ENCODE data around the gene RGS9BP. TPM values are rescaled to one million over a fixed set of nuclear protein-coding genes. Genes with fewer than 3 reads are reported as not detected.
"Not testable (repeated sequence)": the region's sequence is repeated elsewhere in the genome, so short reads cannot be mapped to it uniquely, and the experiment has no call there.

RGS9BP gene
- total RNA-seq, 1 donor from 2014 or later = not detected

- H3K4me3 Mint-ChIP-seq = no peak overlapping the region
- peaks cover 4% of the 10 kb centered on the region for H3K4me1 Mint-ChIP-seq
- no peaks in the 10 kb centered on the region for H3K27me3 Mint-ChIP-seq (ENCODE audit: low read depth)
- H3K9me3 Mint-ChIP-seq = peaks cover 8% of the 10 kb centered on the region
- peaks cover 63% of the 10 kb centered on the region for H3K36me3 Mint-ChIP-seq (ENCODE audit: low read depth)
- no peak overlapping the region for H3K27ac Mint-ChIP-seq (ENCODE audit: unreplicated experiment)
- DNase-seq (ENCODE audit: low read depth, low spot score) = no peak
- no peak for TF ChIP-seq CTCF (conservative IDR thresholded peaks at IDR 0.05)
Measured at GRCh38 chr19:32702010-32702409, 26.4 kb downstream of the RGS9BP start.

- H3K27me3 Mint-ChIP-seq (ENCODE audit: low read depth); H3K9me3 Mint-ChIP-seq; DNase-seq (ENCODE audit: low read depth, low spot score); H3K4me1 Mint-ChIP-seq; H3K4me3 Mint-ChIP-seq; H3K27ac Mint-ChIP-seq (ENCODE audit: unreplicated experiment): not testable (repeated sequence)
- peaks cover 58% of the 10 kb centered on the region for H3K36me3 Mint-ChIP-seq (ENCODE audit: low read depth)
Measured at GRCh38 chr19:32704006-32704405, 28.4 kb downstream of the RGS9BP start.

- Mint-ChIP-seq H3K36me3 (ENCODE audit: low read depth) (peaks cover 30% of the 10 kb centered on the region), H3K27ac (ENCODE audit: unreplicated experiment) (no peak overlapping the region), H3K4me1 (no peaks in the 10 kb centered on the region), H3K4me3 (no peak overlapping the region), H3K9me3 (peaks cover 5% of the 10 kb centered on the region), H3K27me3 (ENCODE audit: low read depth) (no peaks in the 10 kb centered on the region)
- DNase-seq (ENCODE audit: low read depth, low spot score) = no peak
- no peak for TF ChIP-seq CTCF (conservative IDR thresholded peaks at IDR 0.05)
Measured at GRCh38 chr19:32708457-32708856, 32.8 kb downstream of the RGS9BP start.

GRCh38 chr19:32709032-32709431 lies 33.4 kb downstream of the RGS9BP start:
- H3K9me3 Mint-ChIP-seq = peaks cover 5% of the 10 kb centered on the region
- H3K4me1 Mint-ChIP-seq = no peaks in the 10 kb centered on the region
- H3K27ac Mint-ChIP-seq (ENCODE audit: unreplicated experiment) = no peak overlapping the region

GRCh38 chr19:32711747-32712146 lies 36.1 kb downstream of the RGS9BP start:
- Mint-ChIP-seq H3K4me3 (no peak overlapping the region), H3K27ac (ENCODE audit: unreplicated experiment) (no peak overlapping the region), H3K9me3 (no peaks in the 10 kb centered on the region), H3K4me1 (no peaks in the 10 kb centered on the region), H3K27me3 (ENCODE audit: low read depth) (no peaks in the 10 kb centered on the region), H3K36me3 (ENCODE audit: low read depth) (peaks cover 15% of the 10 kb centered on the region)
- DNase-seq (ENCODE audit: low read depth, low spot score) = no peak
- no peak for TF ChIP-seq CTCF (conservative IDR thresholded peaks at IDR 0.05)

More at GRCh38 chr19:32709032-32709431, 33.4 kb downstream of the RGS9BP start:
- TF ChIP-seq CTCF (conservative IDR thresholded peaks at IDR 0.05) = no peak
- no peak for DNase-seq (ENCODE audit: low read depth, low spot score)
- H3K36me3 Mint-ChIP-seq (ENCODE audit: low read depth) = peaks cover 27% of the 10 kb centered on the region
- no peak overlapping the region for H3K4me3 Mint-ChIP-seq
- H3K27me3 Mint-ChIP-seq (ENCODE audit: low read depth) = no peaks in the 10 kb centered on the region

GRCh38 chr19:32716203-32716602 lies 40.6 kb downstream of the RGS9BP start:
- not testable (repeated sequence) for H3K4me3 Mint-ChIP-seq; H3K27ac Mint-ChIP-seq (ENCODE audit: unreplicated experiment); DNase-seq (ENCODE audit: low read depth, low spot score); H3K9me3 Mint-ChIP-seq; H3K4me1 Mint-ChIP-seq; H3K27me3 Mint-ChIP-seq (ENCODE audit: low read depth); H3K36me3 Mint-ChIP-seq (ENCODE audit: low read depth)

- Mint-ChIP-seq H3K27me3 (ENCODE audit: low read depth) (no peaks in the 10 kb centered on the region), H3K36me3 (ENCODE audit: low read depth) (peaks cover 9% of the 10 kb centered on the region), H3K4me1 (no peaks in the 10 kb centered on the region), H3K9me3 (no peaks in the 10 kb centered on the region), H3K4me3 (no peak overlapping the region), H3K27ac (ENCODE audit: unreplicated experiment) (no peak overlapping the region)
- DNase-seq (ENCODE audit: low read depth, low spot score) = no peak
- TF ChIP-seq CTCF (conservative IDR thresholded peaks at IDR 0.05) = no peak
Measured at GRCh38 chr19:32717496-32717895, 41.8 kb downstream of the RGS9BP start.
